C4-2B (cell line): ENCODE data around the gene WWP2.
"Not testable (repeated sequence)": the region's sequence is repeated elsewhere in the genome, so short reads cannot be mapped to it uniquely, and the experiment has no call there.

ENCODE experiments used
- H3K27ac ChIP-seq: fragments of 450-650 bp; 2 replicates; pipeline ENCODE4 v1.5.1; 2017
- CTCF ChIP-seq: fragments of 450-650 bp; conservative IDR thresholded peaks from 2 replicates; pipeline ENCODE4 v1.5.1; 2017; ENCODE audit warnings: mild to moderate bottlenecking
- ZFX ChIP-seq: fragments of 450-650 bp; IDR thresholded peaks from 2 replicates; pipeline ENCODE4 v1.6.1; 2017

The WWP2 gene

GRCh38 chr16:69818891-69819545 lies 56.9 kb downstream of the WWP2 start:
- no peak overlapping the region for H3K27ac ChIP-seq
- TF ChIP-seq CTCF (no peak), ZFX (no peak)

GRCh38 chr16:69820926-69821541 lies 58.9 kb downstream of the WWP2 start:
- TF ChIP-seq ZFX (no peak), CTCF (no peak)
- H3K27ac ChIP-seq: no peak overlapping the region

DNA sequence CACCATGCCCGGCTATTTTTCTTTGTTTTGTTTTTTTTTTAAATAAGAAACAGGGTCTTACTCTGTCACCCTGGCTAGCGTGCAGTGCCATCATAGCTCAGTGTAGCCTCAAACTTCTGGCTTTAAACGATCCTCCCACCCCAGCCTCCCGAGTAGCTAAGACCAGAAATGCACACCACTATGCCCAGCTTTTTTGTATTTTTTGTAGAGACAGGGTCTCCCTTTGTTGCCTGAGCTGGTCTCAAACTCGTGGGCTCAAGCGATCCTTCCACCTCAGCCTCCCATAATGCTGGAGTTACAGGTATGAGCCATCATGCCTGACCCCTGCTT lies 59.7 kb downstream of the WWP2 start:
- no peak overlapping the region for H3K27ac ChIP-seq
- TF ChIP-seq ZFX (no peak), CTCF (no peak)

GRCh38 chr16:69822174-69822935 lies 60.2 kb downstream of the WWP2 start:
- TF ChIP-seq CTCF (no peak), ZFX (no peak)

GRCh38 chr16:69823831-69824563 lies 61.9 kb downstream of the WWP2 start:
- no peak for TF ChIP-seq ZFX
- TF ChIP-seq CTCF: no peak
- H3K27ac ChIP-seq: no peak overlapping the region

More at GRCh38 chr16:69822174-69822935, 60.2 kb downstream of the WWP2 start:
- no peak overlapping the region for H3K27ac ChIP-seq

- not testable (repeated sequence) for H3K27ac ChIP-seq
Observed at GRCh38 chr16:69824564-69825142, 62.5 kb downstream of the WWP2 start.

DNA sequence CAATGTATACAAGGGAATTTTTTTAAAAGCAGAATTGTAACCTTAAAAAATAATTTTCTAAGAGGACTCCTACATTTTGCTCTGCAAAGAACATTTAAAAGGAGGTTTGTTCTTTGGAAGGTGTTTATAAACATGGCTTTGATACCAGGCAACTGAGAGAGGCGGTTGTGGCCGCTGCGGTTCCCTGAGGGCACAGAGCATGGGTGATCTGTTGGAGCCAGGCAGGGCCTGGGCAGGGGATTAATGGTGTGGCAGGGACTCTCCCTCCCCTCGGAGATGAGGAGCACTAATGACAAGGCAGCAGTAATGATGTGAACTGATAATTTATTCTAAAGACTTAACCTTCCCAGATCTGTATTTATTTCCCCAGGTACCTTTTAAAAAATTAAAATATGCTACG lies 65.4 kb downstream of the WWP2 start:
- TF ChIP-seq ZFX (no peak), CTCF (no peak)
- no peak overlapping the region for H3K27ac ChIP-seq
